Stomach (tissue), 4 donors: ENCODE measurements around the gene SPANXN4.

ENCODE experiments used
- CTCF ChIP-seq, 7 experiments: fragments of 450-650 bp in 4 of 7; fragments of 200-600 bp in 3 of 7; sonication (generic) in 3 of 7; IDR thresholded peaks; one replicate each; pipeline ENCODE4 v1.5.1; 2016 to 2019; ENCODE audit warnings: antibody characterized with exemption in 7 of 7, control low read depth in 2 of 7, mild to moderate bottlenecking in 1 of 7
- POLR2A ChIP-seq, 4 donors: fragments of 450-650 bp; IDR thresholded peaks; one replicate each; pipeline ENCODE4 v1.6.1; 2016; ENCODE audit warnings: antibody characterized with exemption in 4 of 4, control low read depth in 2 of 4, mild to moderate bottlenecking in 1 of 4, moderate library complexity in 1 of 4
- POLR2AphosphoS5 ChIP-seq, 3 donors: sonication (generic); formaldehyde crosslinking; IDR thresholded peaks; one replicate each; pipeline ENCODE4 v1.6.1; 2016; ENCODE audit warnings: antibody characterized with exemption in 3 of 3

DNA sequence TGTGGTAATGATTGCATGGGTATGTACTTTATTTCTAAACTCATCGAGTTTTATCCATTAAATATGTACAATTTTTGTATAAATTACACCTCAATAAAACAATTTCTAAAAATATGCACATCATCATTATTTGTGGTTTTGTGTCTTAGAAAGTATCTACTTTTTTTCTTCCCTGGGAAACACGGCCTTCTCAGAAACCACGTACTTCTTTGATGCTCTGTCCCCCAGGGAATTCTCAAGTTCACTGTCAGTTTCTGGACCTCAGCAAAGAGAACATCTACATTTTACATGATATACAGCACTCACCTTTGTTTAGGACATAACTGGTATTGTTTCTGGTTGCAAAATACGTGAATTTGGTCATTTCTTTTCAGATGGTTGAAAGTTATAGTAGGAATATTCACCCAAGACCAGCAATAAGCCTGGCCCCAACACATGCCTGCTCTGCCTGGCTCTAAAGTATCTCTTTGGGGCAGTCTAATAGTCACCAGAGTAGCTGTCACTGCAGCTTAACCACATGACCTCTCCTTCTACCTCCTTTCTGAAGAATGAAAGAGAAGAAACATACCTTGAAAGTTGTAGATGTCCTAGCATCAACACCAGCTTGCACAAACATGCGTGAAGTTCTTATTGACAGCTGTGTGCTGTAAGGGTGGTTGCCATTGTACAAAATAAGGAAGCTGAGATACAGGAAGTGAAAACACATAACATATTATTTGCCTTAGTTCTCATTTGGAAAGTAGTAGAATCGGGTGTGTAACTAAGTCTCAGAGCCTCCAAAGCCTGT is 48.4 kb upstream of the SPANXN4 start:
- TF ChIP-seq CTCF (IDR thresholded peaks at IDR 0.05) (no peak), POLR2AphosphoS5 (IDR thresholded peaks at IDR 0.05) (no peak), POLR2A (IDR thresholded peaks at IDR 0.05) (no peak)
